Measurements from ENCODE around the gene CFAP299. TPM values are rescaled to one million over a fixed set of nuclear protein-coding genes. Genes with fewer than 3 reads are reported as not detected.
A peak's percentile ranks its signal among the peaks of the same experiment; 100 is the strongest.

CFAP299 gene
- total RNA-seq, 2 experiments from 2014 or later, result 0.63 to 3.7 TPM

- no peak for TF ChIP-seq EZH2phosphoT487 (IDR thresholded peaks at IDR 0.05; ENCODE audit: borderline replicate concordance, low read depth, low read length)
- CTCF ChIA-PET (ENCODE audit: unreplicated experiment), result no interaction called here
- no TSS peak for BruUV-seq (replicated peaks)
Observed at GRCh38 chr4:80371046-80371445, 35.5 kb downstream of the CFAP299 start.

DNA sequence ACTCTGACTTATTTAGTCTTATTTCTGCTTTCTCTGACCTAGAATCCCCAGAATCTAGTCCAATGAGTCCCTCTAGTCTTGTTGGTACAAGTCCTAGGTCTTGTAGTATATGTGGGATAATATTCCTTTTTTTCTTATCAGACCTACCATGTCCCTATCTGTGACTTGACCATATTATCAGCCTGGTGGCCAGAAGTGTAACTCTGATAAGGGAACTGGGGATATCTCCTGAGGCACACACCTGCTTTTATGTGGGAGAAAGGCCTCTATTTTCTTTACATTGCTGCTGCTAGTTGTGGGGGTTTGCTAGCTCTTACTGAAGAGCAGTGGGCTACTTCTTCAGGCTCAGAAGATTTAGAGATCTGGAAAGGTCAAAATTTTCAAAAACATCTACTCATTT is 38.6 kb downstream of the CFAP299 start:
- BruUV-seq (replicated peaks), result no TSS peak
- H3K79me2 ChIP-seq (ENCODE audit: insufficient read depth, low read depth, low read length), result no peaks in the 10 kb centered on the region
- no peak overlapping the region for H3K4me2 ChIP-seq (ENCODE audit: low read length)
- H3K27ac ChIP-seq (ENCODE audit: low read depth, low read length, poor library complexity, severe bottlenecking), result no peak overlapping the region
- DNase-seq (ENCODE audit: low spot score), result no peak
- intact Hi-C loops (cut with micrococcal nuclease; ENCODE audit: unreplicated experiment), result no loop called here
- H2AFZ ChIP-seq (ENCODE audit: low read length), result no peak overlapping the region
- peaks cover 66% of the 10 kb centered on the region; the same call in 1 of the 2 replicates for H3K9me3 ChIP-seq (ENCODE audit: low read length)
- peaks cover 7% of the 10 kb centered on the region for H3K4me1 ChIP-seq (ENCODE audit: insufficient read depth, low read length, poor library complexity, severe bottlenecking)
- H3K4me3 ChIP-seq (ENCODE audit: low read depth, low read length, poor library complexity, severe bottlenecking), result no peak overlapping the region
- POLR2A ChIA-PET, result interaction anchor here (0.7 to 0.9 kb wide), 2 partner anchors 418 to 683 kb away, joined by 3 read pairs; no protein-coding TSS in a partner anchor
- no peaks in the 10 kb centered on the region for H4K20me1 ChIP-seq (ENCODE audit: insufficient read depth, low read length)
- H3K9me2 ChIP-seq (ENCODE audit: insufficient read depth, low read length), result no peaks in the 10 kb centered on the region
- peaks cover 48% of the 10 kb centered on the region for H3K36me3 ChIP-seq (ENCODE audit: insufficient read depth, low read length)
- CTCF ChIA-PET (ENCODE audit: unreplicated experiment), result no interaction called here
- TF ChIP-seq EZH2phosphoT487 (IDR thresholded peaks at IDR 0.05; ENCODE audit: borderline replicate concordance, low read depth, low read length), result no peak
- no peak for TF ChIP-seq CTCF (conservative IDR thresholded peaks at IDR 0.05; ENCODE audit: low read length)

More at GRCh38 chr4:80371046-80371445, 35.5 kb downstream of the CFAP299 start:
- Histone ChIP-seq H3K9me3 (ENCODE audit: low read length) (peaks cover 69% of the 10 kb centered on the region), H3K9me2 (ENCODE audit: insufficient read depth, low read length) (no peaks in the 10 kb centered on the region), H3K4me2 (ENCODE audit: low read length) (no peak overlapping the region), H4K20me1 (ENCODE audit: insufficient read depth, low read length) (no peaks in the 10 kb centered on the region), H3K36me3 (ENCODE audit: insufficient read depth, low read length) (peaks cover 72% of the 10 kb centered on the region), H3K27ac (ENCODE audit: low read depth, low read length, poor library complexity, severe bottlenecking) (no peak overlapping the region), H3K79me2 (ENCODE audit: insufficient read depth, low read depth, low read length) (no peaks in the 10 kb centered on the region), H3K4me1 (ENCODE audit: insufficient read depth, low read length, poor library complexity, severe bottlenecking) (peaks cover 12% of the 10 kb centered on the region), H3K4me3 (ENCODE audit: low read depth, low read length, poor library complexity, severe bottlenecking) (no peak overlapping the region), H2AFZ (ENCODE audit: low read length) (no peak overlapping the region)
- intact Hi-C loops (cut with micrococcal nuclease; ENCODE audit: unreplicated experiment), result no loop called here
- POLR2A ChIA-PET, result no interaction called here
- DNase-seq (ENCODE audit: low spot score), result peak; percentile 22

GRCh38 chr4:80382090-80382832 is 46.7 kb downstream of the CFAP299 start:
- no TSS peak for BruUV-seq (replicated peaks)
- no peak overlapping the region for H2AFZ ChIP-seq (ENCODE audit: low read length)

More at GRCh38 chr4:80382090-80382832, 46.7 kb downstream of the CFAP299 start:
- no peaks in the 10 kb centered on the region for H3K9me2 ChIP-seq (ENCODE audit: insufficient read depth, low read length)
- no peaks in the 10 kb centered on the region for H4K20me1 ChIP-seq (ENCODE audit: insufficient read depth, low read length)
- ChIA-PET POLR2A (no interaction called here), CTCF (ENCODE audit: unreplicated experiment) (no interaction called here)
- no peak for DNase-seq (ENCODE audit: low spot score)
- H3K4me3 ChIP-seq (ENCODE audit: low read depth, low read length, poor library complexity, severe bottlenecking), result no peak overlapping the region
- H3K36me3 ChIP-seq (ENCODE audit: insufficient read depth, low read length), result peaks cover 11% of the 10 kb centered on the region; the same call in 1 of the 2 replicates
- TF ChIP-seq CTCF (conservative IDR thresholded peaks at IDR 0.05; ENCODE audit: low read length) (no peak), EZH2phosphoT487 (IDR thresholded peaks at IDR 0.05; ENCODE audit: borderline replicate concordance, low read depth, low read length) (no peak)
- no peak overlapping the region for H3K4me2 ChIP-seq (ENCODE audit: low read length)
- no peaks in the 10 kb centered on the region for H3K79me2 ChIP-seq (ENCODE audit: insufficient read depth, low read depth, low read length)
- H3K9me3 ChIP-seq (ENCODE audit: low read length), result peaks cover 47% of the 10 kb centered on the region; the same call in 1 of the 2 replicates
- peaks cover 7% of the 10 kb centered on the region for H3K4me1 ChIP-seq (ENCODE audit: insufficient read depth, low read length, poor library complexity, severe bottlenecking)
- intact Hi-C loops (cut with micrococcal nuclease; ENCODE audit: unreplicated experiment), result no loop called here
- H3K27ac ChIP-seq (ENCODE audit: low read depth, low read length, poor library complexity, severe bottlenecking), result no peak overlapping the region
